HEK293 (cell line): ENCODE results near the gene SLC1A1.
A peak's percentile ranks its signal among the peaks of the same experiment; 100 is the strongest.

Source experiments
- CTCF ChIA-PET: fragments of 350-600 bp; formaldehyde crosslinking; extraction: SDS; loops from one replicate; lab custom pipeline; 2021; ENCODE audit warnings: antibody characterized with exemption; lab: Yijun Ruan, JAX
- POLR2A ChIA-PET: fragments of 300-600 bp; formaldehyde crosslinking; extraction: SDS; loops from one replicate; lab custom pipeline; 2020; ENCODE audit warnings: antibody characterized with exemption, inconsistent platforms; lab: Yijun Ruan, JAX
- H3K27ac ChIP-seq: fragments of 200-500 bp; sonication (Bioruptor generic); 2 replicates; pipeline ENCODE4 v1.5.1; 2014; ENCODE audit warnings: low read depth, low read length, control low read depth, inconsistent platforms; ENCODE audit errors: extremely low read depth
- H3K36me3 ChIP-seq, 2 experiments: fragments of 200-500 bp in 1 of 2; sonication (Bioruptor generic) in 1 of 2; 1 replicate in 1 of 2; 2 replicates in 1 of 2; pipeline ENCODE4 v1.5.1; 2014 to 2017; ENCODE audit warnings: inconsistent platforms in 2 of 2, low read length in 2 of 2; ENCODE audit not compliant: control insufficient read depth in 2 of 2, insufficient read depth in 1 of 2
- H3K4me1 ChIP-seq: fragments of 200-500 bp; sonication (Bioruptor generic); 2 replicates; pipeline ENCODE4 v1.5.1; 2014; ENCODE audit warnings: mild to moderate bottlenecking, low read length, inconsistent platforms; ENCODE audit not compliant: control insufficient read depth, insufficient read depth
- H3K4me3 ChIP-seq: 2 replicates; pipeline ENCODE4 v1.5.1; 2011; ENCODE audit warnings: low read depth, mild to moderate bottlenecking, control low read depth, low read length, moderate library complexity
- H3K9me3 ChIP-seq: fragments of 200-500 bp; sonication (Bioruptor generic); 2 replicates; pipeline ENCODE4 v1.5.1; 2014; ENCODE audit warnings: low read depth, low read length, inconsistent platforms; ENCODE audit not compliant: control insufficient read depth, insufficient read depth
- GLI4 ChIP-seq: fragments of 450-650 bp; formaldehyde crosslinking; IDR thresholded peaks from 2 replicates; pipeline ENCODE4 v1.5.1; 2016; ENCODE audit warnings: missing biosample characterization, missing genetic modification characterization
- GLIS1 ChIP-seq: fragments of 450-650 bp; formaldehyde crosslinking; IDR thresholded peaks from 2 replicates; pipeline ENCODE4 v1.5.1; 2016; ENCODE audit warnings: missing biosample characterization, missing genetic modification characterization
- MZF1 ChIP-seq: fragments of 450-650 bp; formaldehyde crosslinking; IDR thresholded peaks from 2 replicates; pipeline ENCODE4 v1.5.1; 2017; ENCODE audit warnings: missing biosample characterization, missing genetic modification characterization, borderline replicate concordance
- RBAK ChIP-seq: fragments of 450-650 bp; formaldehyde crosslinking; IDR thresholded peaks from 2 replicates; pipeline ENCODE4 v1.5.1; 2016; ENCODE audit warnings: missing biosample characterization, missing genetic modification characterization
- YY2 ChIP-seq: fragments of 450-650 bp; formaldehyde crosslinking; IDR thresholded peaks from 2 replicates; pipeline ENCODE4 v1.5.1; 2016; ENCODE audit warnings: missing biosample characterization, missing genetic modification characterization
- ZNF148 ChIP-seq: fragments of 450-650 bp; formaldehyde crosslinking; IDR thresholded peaks from 2 replicates; pipeline ENCODE4 v1.5.0; 2017; ENCODE audit warnings: missing biosample characterization, missing genetic modification characterization, borderline replicate concordance
- ZNF223 ChIP-seq: fragments of 450-650 bp; formaldehyde crosslinking; IDR thresholded peaks from 2 replicates; pipeline ENCODE4 v1.5.1; 2016; ENCODE audit warnings: missing biosample characterization, missing genetic modification characterization
- ZNF324 ChIP-seq: fragments of 450-650 bp; formaldehyde crosslinking; IDR thresholded peaks from 2 replicates; pipeline ENCODE4 v1.5.1; 2016; ENCODE audit warnings: missing biosample characterization, missing genetic modification characterization
- ZNF350 ChIP-seq: fragments of 450-650 bp; formaldehyde crosslinking; IDR thresholded peaks from 2 replicates; pipeline ENCODE4 v1.5.0; 2017; ENCODE audit warnings: missing biosample characterization, mild to moderate bottlenecking, missing genetic modification characterization
- ZNF37A ChIP-seq: fragments of 450-650 bp; IDR thresholded peaks from 2 replicates; pipeline ENCODE4 v1.5.1; 2018; ENCODE audit warnings: missing biosample characterization, missing genetic modification characterization
- ZNF433 ChIP-seq: fragments of 450-650 bp; formaldehyde crosslinking; IDR thresholded peaks from 2 replicates; pipeline ENCODE4 v1.5.1; 2016; ENCODE audit warnings: missing biosample characterization, missing genetic modification characterization, low read depth
- ZNF530 ChIP-seq: fragments of 450-650 bp; formaldehyde crosslinking; IDR thresholded peaks from 2 replicates; pipeline ENCODE4 v1.5.1; 2016; ENCODE audit warnings: low read depth, missing biosample characterization, missing genetic modification characterization
- ZNF549 ChIP-seq: fragments of 450-650 bp; IDR thresholded peaks from 2 replicates; pipeline ENCODE4 v1.5.1; 2018; ENCODE audit warnings: missing biosample characterization, missing genetic modification characterization, mild to moderate bottlenecking, inconsistent platforms, moderate library complexity
- ZNF768 ChIP-seq: fragments of 450-650 bp; formaldehyde crosslinking; IDR thresholded peaks from 2 replicates; pipeline ENCODE4 v1.5.1; 2018; ENCODE audit warnings: missing biosample characterization, mild to moderate bottlenecking, missing genetic modification characterization
- TF ChIP-seq, protein P1 (sequence below): fragments of 450-650 bp; formaldehyde crosslinking; IDR thresholded peaks from 2 replicates; pipeline ENCODE4 v1.5.1; 2016; ENCODE audit warnings: missing biosample characterization, missing genetic modification characterization
- TF ChIP-seq, protein P2 (sequence below): fragments of 450-650 bp; formaldehyde crosslinking; IDR thresholded peaks from 2 replicates; pipeline ENCODE4 v1.5.1; 2016; ENCODE audit warnings: missing biosample characterization, missing genetic modification characterization

SLC1A1 gene

GRCh38 chr9:4548811-4549725 lies 58.8 kb downstream of the SLC1A1 start:
- TF ChIP-seq, protein P1, sequence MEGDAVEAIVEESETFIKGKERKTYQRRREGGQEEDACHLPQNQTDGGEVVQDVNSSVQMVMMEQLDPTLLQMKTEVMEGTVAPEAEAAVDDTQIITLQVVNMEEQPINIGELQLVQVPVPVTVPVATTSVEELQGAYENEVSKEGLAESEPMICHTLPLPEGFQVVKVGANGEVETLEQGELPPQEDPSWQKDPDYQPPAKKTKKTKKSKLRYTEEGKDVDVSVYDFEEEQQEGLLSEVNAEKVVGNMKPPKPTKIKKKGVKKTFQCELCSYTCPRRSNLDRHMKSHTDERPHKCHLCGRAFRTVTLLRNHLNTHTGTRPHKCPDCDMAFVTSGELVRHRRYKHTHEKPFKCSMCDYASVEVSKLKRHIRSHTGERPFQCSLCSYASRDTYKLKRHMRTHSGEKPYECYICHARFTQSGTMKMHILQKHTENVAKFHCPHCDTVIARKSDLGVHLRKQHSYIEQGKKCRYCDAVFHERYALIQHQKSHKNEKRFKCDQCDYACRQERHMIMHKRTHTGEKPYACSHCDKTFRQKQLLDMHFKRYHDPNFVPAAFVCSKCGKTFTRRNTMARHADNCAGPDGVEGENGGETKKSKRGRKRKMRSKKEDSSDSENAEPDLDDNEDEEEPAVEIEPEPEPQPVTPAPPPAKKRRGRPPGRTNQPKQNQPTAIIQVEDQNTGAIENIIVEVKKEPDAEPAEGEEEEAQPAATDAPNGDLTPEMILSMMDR (tag by site-specific recombination) = peak; percentile 32; the same call in 1 of the 2 replicates
- TF ChIP-seq, protein P2, sequence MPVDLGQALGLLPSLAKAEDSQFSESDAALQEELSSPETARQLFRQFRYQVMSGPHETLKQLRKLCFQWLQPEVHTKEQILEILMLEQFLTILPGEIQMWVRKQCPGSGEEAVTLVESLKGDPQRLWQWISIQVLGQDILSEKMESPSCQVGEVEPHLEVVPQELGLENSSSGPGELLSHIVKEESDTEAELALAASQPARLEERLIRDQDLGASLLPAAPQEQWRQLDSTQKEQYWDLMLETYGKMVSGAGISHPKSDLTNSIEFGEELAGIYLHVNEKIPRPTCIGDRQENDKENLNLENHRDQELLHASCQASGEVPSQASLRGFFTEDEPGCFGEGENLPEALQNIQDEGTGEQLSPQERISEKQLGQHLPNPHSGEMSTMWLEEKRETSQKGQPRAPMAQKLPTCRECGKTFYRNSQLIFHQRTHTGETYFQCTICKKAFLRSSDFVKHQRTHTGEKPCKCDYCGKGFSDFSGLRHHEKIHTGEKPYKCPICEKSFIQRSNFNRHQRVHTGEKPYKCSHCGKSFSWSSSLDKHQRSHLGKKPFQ (tag by site-specific recombination) = no peak
- Histone ChIP-seq H3K4me3 (no peak overlapping the region), H3K27ac (no peak overlapping the region), H3K36me3 (no peaks in the 10 kb centered on the region), H3K4me1 (peaks cover 6% of the 10 kb centered on the region; the same call in 1 of the 2 replicates), H3K9me3 (no peaks in the 10 kb centered on the region)
- ChIA-PET POLR2A (interaction anchor here (0.6 kb wide), 1 partner anchor 70 kb away, joined by 6 read pairs; no protein-coding TSS in a partner anchor), CTCF (interaction anchor here (0.6 to 1.5 kb wide), 15 partner anchors 11 to 235 kb away, joined by 3 to 9 read pairs (median 3); no protein-coding TSS in a partner anchor)

- peaks cover 13% of the 10 kb centered on the region; the same call in 1 of the 2 replicates for H3K4me1 ChIP-seq
- CTCF ChIA-PET = interaction anchor here (0.6 to 1.5 kb wide), 9 partner anchors 32 to 420 kb away, joined by 3 to 9 read pairs (median 4); no protein-coding TSS in a partner anchor
- no peaks in the 10 kb centered on the region for H3K9me3 ChIP-seq
- H3K27ac ChIP-seq = no peak overlapping the region
- H3K36me3 ChIP-seq = no peaks in the 10 kb centered on the region
- POLR2A ChIA-PET = no interaction called here
- TF ChIP-seq YY2 (tag by site-specific recombination) (no peak), ZNF37A (tag by site-specific recombination) (no peak), ZNF433 (no peak), ZNF530 (tag by site-specific recombination) (no peak), ZNF223 (tag by site-specific recombination) (no peak), ZNF768 (tag by site-specific recombination) (no peak), ZNF324 (tag by site-specific recombination) (no peak), ZNF549 (no peak), ZNF350 (tag by site-specific recombination) (no peak), GLIS1 (tag by site-specific recombination) (no peak), ZNF148 (no peak), RBAK (no peak), GLI4 (tag by site-specific recombination) (no peak), MZF1 (no peak)
- H3K4me3 ChIP-seq = no peak overlapping the region
Observed at GRCh38 chr9:4549751-4550295, 59.6 kb downstream of the SLC1A1 start.
